HG02885 (cell line): ENCODE data around the gene PCDHA6.
"Not testable (repeated sequence)": the region's sequence is repeated elsewhere in the genome, so short reads cannot be mapped to it uniquely, and the experiment has no call there.

Source experiments
- ATAC-seq: cut with Tn5 transposase; IDR thresholded peaks from one replicate; pipeline ENCODE4 v1.9.1; 2021; ENCODE audit warnings: mild to moderate bottlenecking; ENCODE audit not compliant: unreplicated experiment, poor library complexity

Gene PCDHA6

GRCh38 chr5:140821375-140822280 lies 6.1 kb upstream of the PCDHA6 start, which contains the start of gene PCDHA5:
Gene PCDHA5, plus strand, starts transcription at chr5:140821613.
- no peak for ATAC-seq

GRCh38 chr5:140822281-140822629 lies 5.5 kb upstream of the PCDHA6 start:
- ATAC-seq: no peak

- not testable (repeated sequence) for ATAC-seq
Observed at GRCh38 chr5:140822969-140823368, 4.8 kb upstream of the PCDHA6 start.

- no peak for ATAC-seq
Observed at GRCh38 chr5:140823475-140823874, 4.3 kb upstream of the PCDHA6 start.

GRCh38 chr5:140828362-140828737 lies 590 bp downstream of the PCDHA6 start:
- ATAC-seq: no peak

GRCh38 chr5:140829511-140830501 lies 2.0 kb downstream of the PCDHA6 start:
- not testable (repeated sequence) for ATAC-seq

- ATAC-seq: no peak
Observed at GRCh38 chr5:140833993-140834392, 6.2 kb downstream of the PCDHA6 start, which contains the start of gene PCDHA7. Gene PCDHA7, plus strand, starts transcription at chr5:140834269. Its CDS starts 115 bp downstream, at chr5:140834384.

- not testable (repeated sequence) for ATAC-seq
Observed at GRCh38 chr5:140834439-140835008, 6.8 kb downstream of the PCDHA6 start.

- no peak for ATAC-seq
Observed at GRCh38 chr5:140835622-140836510, 8.1 kb downstream of the PCDHA6 start.

- ATAC-seq: no peak
Observed at GRCh38 chr5:140840978-140841962, 13.5 kb downstream of the PCDHA6 start, which contains the start of gene PCDHA8. Gene PCDHA8, plus strand, starts transcription at chr5:140841187. Its CDS starts 135 bp downstream, at chr5:140841322.

GRCh38 chr5:140842798-140843733 lies 15.3 kb downstream of the PCDHA6 start:
- ATAC-seq: no peak

GRCh38 chr5:140848139-140849102 lies 20.7 kb downstream of the PCDHA6 start, which contains the start of gene PCDHA9:
Gene PCDHA9, plus strand, starts transcription at chr5:140848382. Its CDS starts 114 bp downstream, at chr5:140848496.
- ATAC-seq: not testable (repeated sequence)

- not testable (repeated sequence) for ATAC-seq
Observed at GRCh38 chr5:140849831-140850634, 22.3 kb downstream of the PCDHA6 start.

GRCh38 chr5:140855772-140856674 lies 28.3 kb downstream of the PCDHA6 start, which contains the start of gene PCDHA10:
Gene PCDHA10, plus strand, starts transcription at chr5:140855897. Its CDS starts 152 bp downstream, at chr5:140856049.
- ATAC-seq: no peak
